ENCODE measurements around the gene CRLF2. TPM values are rescaled to one million over a fixed set of nuclear protein-coding genes. Genes with fewer than 3 reads are reported as not detected.
"Not testable (repeated sequence)": the region's sequence is repeated elsewhere in the genome, so short reads cannot be mapped to it uniquely, and the experiment has no call there.

The CRLF2 gene
- total RNA-seq, result 0.48 TPM
- 0.20 TPM for polyA plus RNA-seq

GRCh38 chrX:1212532-1212931 is at the start of gene CRLF2:
TSS of gene CRLF2 (minus strand) at chrX:1212649. CDS start at chrX:1212634, 15 bp downstream.
- 46% methylated on average over 5 of the region's 5 CpGs for WGBS
- H3K36me3 ChIP-seq (ENCODE audit: insufficient read depth), result no peaks in the 10 kb centered on the region
- no peak for DNase-seq (ENCODE audit: extremely low spot score)

GRCh38 chrX:1261771-1262170 is 49.3 kb upstream of the CRLF2 start:
- H3K27ac ChIP-seq (ENCODE audit: low read depth); H3K4me1 ChIP-seq (ENCODE audit: insufficient read depth); DNase-seq (ENCODE audit: extremely low spot score); H3K36me3 ChIP-seq (ENCODE audit: insufficient read depth); H3K4me3 ChIP-seq (ENCODE audit: low read depth, low read length): not testable (repeated sequence)
- 80% methylated on average over 9 of the region's 9 CpGs for WGBS

More at GRCh38 chrX:1212532-1212931, at the start of gene CRLF2:
- no peak within 1 kb of the TSS for H3K27ac ChIP-seq (ENCODE audit: low read depth)
- no peaks in the 10 kb centered on the region for H3K4me1 ChIP-seq (ENCODE audit: insufficient read depth)
- no peak within 1 kb of the TSS for H3K4me3 ChIP-seq (ENCODE audit: low read depth, low read length)

- Histone ChIP-seq H3K4me1 (ENCODE audit: insufficient read depth) (no peaks in the 10 kb centered on the region), H3K27ac (ENCODE audit: low read depth) (no peak overlapping the region), H3K4me3 (ENCODE audit: low read depth, low read length) (no peak overlapping the region), H3K36me3 (ENCODE audit: insufficient read depth) (no peaks in the 10 kb centered on the region)
- no peak for DNase-seq (ENCODE audit: extremely low spot score)
- 45% methylated on average over 5 of the region's 5 CpGs for WGBS
These were observed 48.8 kb upstream of the CRLF2 start for GRCh38 chrX:1261285-1261684.

- peaks cover 3% of the 10 kb centered on the region for H3K4me1 ChIP-seq (ENCODE audit: insufficient read depth)
- 97% methylated on average over 3 of the region's 3 CpGs for WGBS
- no peak overlapping the region for H3K4me3 ChIP-seq (ENCODE audit: low read depth, low read length)
- no peaks in the 10 kb centered on the region for H3K36me3 ChIP-seq (ENCODE audit: insufficient read depth)
- no peak for DNase-seq (ENCODE audit: extremely low spot score)
- H3K27ac ChIP-seq (ENCODE audit: low read depth), result no peak overlapping the region
These were observed 40.4 kb upstream of the CRLF2 start for GRCh38 chrX:1252861-1253260.

- peaks cover 3% of the 10 kb centered on the region for H3K4me1 ChIP-seq (ENCODE audit: insufficient read depth)
- DNase-seq (ENCODE audit: extremely low spot score), result no peak
- no peak overlapping the region for H3K27ac ChIP-seq (ENCODE audit: low read depth)
- no peaks in the 10 kb centered on the region for H3K36me3 ChIP-seq (ENCODE audit: insufficient read depth)
- WGBS, result 2% methylated on average over 22 of the region's 22 CpGs
- H3K4me3 ChIP-seq (ENCODE audit: low read depth, low read length), result no peak overlapping the region
These were observed 36.8 kb upstream of the CRLF2 start for GRCh38 chrX:1249101-1249887.

- Histone ChIP-seq H3K36me3 (ENCODE audit: insufficient read depth) (no peaks in the 10 kb centered on the region), H3K27ac (ENCODE audit: low read depth) (no peak overlapping the region), H3K4me3 (ENCODE audit: low read depth, low read length) (no peak overlapping the region), H3K4me1 (ENCODE audit: insufficient read depth) (peaks cover 3% of the 10 kb centered on the region)
- no peak for DNase-seq (ENCODE audit: extremely low spot score)
- WGBS, result 2% methylated on average over 34 of the region's 34 CpGs
These were observed 36.0 kb upstream of the CRLF2 start for GRCh38 chrX:1248331-1249061.

- H3K36me3 ChIP-seq (ENCODE audit: insufficient read depth), result no peaks in the 10 kb centered on the region
- no peak for DNase-seq (ENCODE audit: extremely low spot score)
- no peak overlapping the region for H3K4me3 ChIP-seq (ENCODE audit: low read depth, low read length)
- H3K27ac ChIP-seq (ENCODE audit: low read depth), result no peak overlapping the region
- peaks cover 3% of the 10 kb centered on the region for H3K4me1 ChIP-seq (ENCODE audit: insufficient read depth)
- 15% methylated on average over 18 of the region's 18 CpGs for WGBS
These were observed 34.4 kb upstream of the CRLF2 start for GRCh38 chrX:1246816-1247215.

- no peak overlapping the region for H3K27ac ChIP-seq (ENCODE audit: low read depth)
- no peaks in the 10 kb centered on the region for H3K36me3 ChIP-seq (ENCODE audit: insufficient read depth)
- H3K4me1 ChIP-seq (ENCODE audit: insufficient read depth), result peaks cover 3% of the 10 kb centered on the region
- H3K4me3 ChIP-seq (ENCODE audit: low read depth, low read length), result no peak overlapping the region
- DNase-seq (ENCODE audit: extremely low spot score), result no peak
- WGBS, result 18% methylated on average over 13 of the region's 13 CpGs
These were observed 32.0 kb upstream of the CRLF2 start for GRCh38 chrX:1244164-1245076.

GRCh38 chrX:1242891-1243402 is 30.5 kb upstream of the CRLF2 start:
- 41% methylated on average over 8 of the region's 8 CpGs for WGBS
- Histone ChIP-seq H3K4me1 (ENCODE audit: insufficient read depth) (no peaks in the 10 kb centered on the region), H3K27ac (ENCODE audit: low read depth) (no peak overlapping the region), H3K4me3 (ENCODE audit: low read depth, low read length) (no peak overlapping the region), H3K36me3 (ENCODE audit: insufficient read depth) (no peaks in the 10 kb centered on the region)
- no peak for DNase-seq (ENCODE audit: extremely low spot score)

GRCh38 chrX:1240551-1240950 is 28.1 kb upstream of the CRLF2 start:
- WGBS, result 81% methylated on average over 9 of the region's 10 CpGs
- H3K4me1 ChIP-seq (ENCODE audit: insufficient read depth); H3K27ac ChIP-seq (ENCODE audit: low read depth); DNase-seq (ENCODE audit: extremely low spot score); H3K4me3 ChIP-seq (ENCODE audit: low read depth, low read length); H3K36me3 ChIP-seq (ENCODE audit: insufficient read depth): not testable (repeated sequence)

GRCh38 chrX:1239681-1240142 is 27.3 kb upstream of the CRLF2 start:
- Histone ChIP-seq H3K27ac (ENCODE audit: low read depth) (no peak overlapping the region), H3K4me3 (ENCODE audit: low read depth, low read length) (no peak overlapping the region), H3K36me3 (ENCODE audit: insufficient read depth) (no peaks in the 10 kb centered on the region), H3K4me1 (ENCODE audit: insufficient read depth) (no peaks in the 10 kb centered on the region)
- WGBS, result 85% methylated on average over 23 of the region's 23 CpGs
- no peak for DNase-seq (ENCODE audit: extremely low spot score)

- Histone ChIP-seq H3K36me3 (ENCODE audit: insufficient read depth) (no peaks in the 10 kb centered on the region), H3K4me3 (ENCODE audit: low read depth, low read length) (no peak overlapping the region), H3K27ac (ENCODE audit: low read depth) (no peak overlapping the region), H3K4me1 (ENCODE audit: insufficient read depth) (no peaks in the 10 kb centered on the region)
- no peak for DNase-seq (ENCODE audit: extremely low spot score)
- 61% methylated on average over 15 of the region's 15 CpGs for WGBS
These were observed 19.5 kb upstream of the CRLF2 start for GRCh38 chrX:1231850-1232465.

GRCh38 chrX:1228101-1228500 is 15.7 kb upstream of the CRLF2 start:
- H3K4me3 ChIP-seq (ENCODE audit: low read depth, low read length); H3K4me1 ChIP-seq (ENCODE audit: insufficient read depth); DNase-seq (ENCODE audit: extremely low spot score); H3K36me3 ChIP-seq (ENCODE audit: insufficient read depth); H3K27ac ChIP-seq (ENCODE audit: low read depth): not testable (repeated sequence)
- 82% methylated on average over 8 of the region's 8 CpGs for WGBS

Data from urinary bladder (tissue), 4 donors.